ENCODE data around the gene AGTPBP1.

- TF ChIP-seq EZH2 (IDR thresholded peaks at IDR 0.05; ENCODE audit: insufficient read depth, poor library complexity, severe bottlenecking) (no peak), EZH2phosphoT487 (IDR thresholded peaks at IDR 0.05; ENCODE audit: insufficient read depth, low read depth) (no peak)
Observed at GRCh38 chr9:85502815-85503655, 238.7 kb downstream of the AGTPBP1 start.

Measured in GM23248 (cell line).